Left forelimb (tissue), 1 donor: ENCODE data around the gene ERN1.

Experiments
- DNase-seq: peaks from one replicate; pipeline ENCODE4 v3.0.0-alpha.2; 2018; ENCODE audit warnings: low spot score

ERN1 gene

DNA sequence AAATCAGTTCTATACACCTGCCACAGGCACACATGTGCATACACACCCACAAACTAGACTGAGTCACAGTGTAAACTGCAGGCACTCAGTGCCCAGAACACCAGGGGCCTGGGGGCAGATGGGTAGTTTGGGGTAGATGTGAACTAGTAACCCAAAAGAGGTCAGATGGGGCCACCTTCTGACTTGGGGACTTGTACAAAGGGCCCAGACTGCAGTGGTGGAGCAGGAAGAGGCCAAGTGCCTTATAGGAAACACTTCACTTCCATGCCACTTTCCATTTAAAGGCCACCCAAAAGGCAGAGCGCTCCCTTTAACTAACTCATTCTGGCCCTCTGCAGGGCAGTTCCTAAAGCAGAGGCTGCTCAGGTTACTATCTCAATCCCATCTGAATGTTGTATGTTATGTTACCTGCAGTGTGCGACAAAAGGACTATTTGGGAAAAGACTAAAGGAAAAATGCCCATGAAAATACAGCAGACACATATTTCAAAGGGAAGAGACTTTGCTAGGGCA is 27.8 kb upstream of the ERN1 start:
- DNase-seq, result no peak

DNA sequence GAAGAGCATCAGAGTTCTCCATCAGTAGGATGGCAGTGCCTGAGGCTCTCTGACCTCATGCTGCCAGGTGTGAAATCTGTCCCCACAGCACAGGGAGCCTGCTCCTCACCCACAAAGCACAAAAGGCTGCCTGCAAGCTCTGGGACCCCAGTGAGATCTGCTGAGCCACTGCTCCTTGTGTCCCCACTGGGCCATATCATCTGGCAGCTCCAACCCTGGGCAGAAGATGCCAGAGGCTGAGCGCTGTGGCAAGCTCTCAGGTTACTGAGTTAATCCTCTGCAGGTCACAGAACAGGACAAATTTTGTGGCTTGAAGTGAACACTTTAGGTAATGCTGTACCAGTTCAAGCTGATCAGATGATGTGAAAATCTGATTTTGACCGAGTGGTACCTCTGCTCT is 26.7 kb upstream of the ERN1 start:
- no peak for DNase-seq

DNA sequence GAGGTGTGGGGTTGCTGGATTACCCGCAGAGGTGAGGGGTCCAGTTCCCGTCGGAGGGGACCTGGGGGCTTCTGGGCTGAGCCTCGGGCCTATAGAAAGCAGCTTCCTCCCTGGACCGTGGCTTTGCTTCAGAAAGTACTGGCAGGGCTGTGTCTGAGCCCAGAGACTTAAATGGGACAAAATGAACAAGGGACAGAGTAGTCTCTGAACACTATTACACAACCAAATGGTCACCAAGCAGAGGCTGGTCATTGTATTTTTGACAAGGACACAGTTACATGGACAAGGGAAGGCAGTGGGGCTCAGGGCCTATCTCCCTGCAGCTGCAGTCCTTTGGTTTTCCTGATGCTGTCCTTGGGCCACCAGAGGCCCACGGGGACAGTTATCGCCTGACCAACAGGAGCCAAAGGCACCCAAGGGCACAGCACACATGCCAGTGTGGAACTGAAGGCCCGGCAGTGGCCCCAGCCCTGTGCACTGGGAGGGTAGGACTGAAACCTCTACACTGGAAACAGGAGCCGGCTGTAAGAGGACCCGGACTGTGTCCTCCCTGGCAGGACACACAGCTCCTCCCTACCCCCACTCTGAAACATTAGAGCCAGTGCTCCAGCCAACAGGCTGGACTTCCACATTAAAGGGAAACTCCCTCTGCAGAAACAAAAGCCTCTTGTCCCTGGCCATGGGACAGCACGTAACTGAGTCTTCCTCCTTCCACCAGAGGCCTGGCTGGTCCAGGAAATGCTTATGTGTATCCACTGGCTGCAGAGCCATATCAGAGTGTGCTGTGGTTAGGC is 26.0 kb upstream of the ERN1 start:
- DNase-seq, result no peak

DNA sequence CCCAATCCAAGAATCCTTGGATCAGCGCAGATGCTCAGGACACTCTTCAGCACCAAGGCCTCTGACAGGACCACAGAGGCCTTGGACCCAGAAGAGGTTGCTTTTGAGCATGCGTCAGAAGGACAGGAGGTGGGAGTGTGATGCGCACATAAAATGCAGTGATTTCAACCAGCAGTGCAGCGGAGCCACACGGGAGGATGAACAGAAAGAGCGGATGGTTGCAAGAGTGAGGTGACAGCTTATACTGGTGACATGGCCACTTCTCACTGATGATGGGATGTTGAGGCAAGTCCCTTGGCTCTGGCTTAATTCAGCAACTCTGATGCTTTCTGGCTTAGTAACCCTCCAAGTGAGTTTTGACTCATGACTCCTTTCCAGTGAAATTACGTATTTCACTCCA is 25.2 kb upstream of the ERN1 start:
- DNase-seq, result no peak

DNA sequence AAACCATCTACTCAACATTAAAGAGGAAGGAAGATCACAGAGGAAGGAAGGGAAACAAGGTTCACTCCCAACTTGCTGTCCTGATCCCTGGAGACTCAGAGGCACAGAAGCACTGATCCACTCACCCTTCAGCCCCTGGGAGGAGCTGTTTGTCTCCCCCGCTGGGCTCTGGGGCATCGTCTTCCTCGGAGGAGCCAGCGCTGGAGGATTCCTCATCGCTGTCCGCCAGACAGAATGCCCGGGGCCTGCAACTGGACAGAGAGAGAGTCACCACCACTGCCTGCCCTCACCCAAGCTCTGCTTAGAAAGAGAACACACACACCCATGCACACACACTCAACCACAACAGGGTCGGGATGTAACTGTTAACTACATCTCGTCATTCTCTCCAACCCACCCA is 24.8 kb upstream of the ERN1 start:
- no peak for DNase-seq

DNA sequence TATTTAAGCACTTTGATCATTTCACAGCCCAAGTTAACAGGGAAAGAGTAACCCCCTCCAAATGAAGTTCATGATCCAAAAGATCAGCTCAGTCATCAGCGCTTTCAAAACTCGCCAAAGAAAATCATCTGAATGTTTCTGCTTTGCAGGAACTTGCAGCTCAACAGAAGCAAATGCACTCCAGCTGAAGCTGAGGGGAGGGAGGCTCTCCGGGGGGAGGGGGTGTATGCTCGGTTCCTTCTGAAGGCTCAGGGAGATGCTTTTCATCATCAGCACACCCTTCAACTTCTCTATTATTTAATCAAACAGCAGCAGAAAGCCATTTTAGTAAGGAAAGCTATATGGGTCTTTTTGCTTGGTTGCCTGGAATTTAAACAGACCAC is 24.4 kb upstream of the ERN1 start:
- DNase-seq, result no peak

DNA sequence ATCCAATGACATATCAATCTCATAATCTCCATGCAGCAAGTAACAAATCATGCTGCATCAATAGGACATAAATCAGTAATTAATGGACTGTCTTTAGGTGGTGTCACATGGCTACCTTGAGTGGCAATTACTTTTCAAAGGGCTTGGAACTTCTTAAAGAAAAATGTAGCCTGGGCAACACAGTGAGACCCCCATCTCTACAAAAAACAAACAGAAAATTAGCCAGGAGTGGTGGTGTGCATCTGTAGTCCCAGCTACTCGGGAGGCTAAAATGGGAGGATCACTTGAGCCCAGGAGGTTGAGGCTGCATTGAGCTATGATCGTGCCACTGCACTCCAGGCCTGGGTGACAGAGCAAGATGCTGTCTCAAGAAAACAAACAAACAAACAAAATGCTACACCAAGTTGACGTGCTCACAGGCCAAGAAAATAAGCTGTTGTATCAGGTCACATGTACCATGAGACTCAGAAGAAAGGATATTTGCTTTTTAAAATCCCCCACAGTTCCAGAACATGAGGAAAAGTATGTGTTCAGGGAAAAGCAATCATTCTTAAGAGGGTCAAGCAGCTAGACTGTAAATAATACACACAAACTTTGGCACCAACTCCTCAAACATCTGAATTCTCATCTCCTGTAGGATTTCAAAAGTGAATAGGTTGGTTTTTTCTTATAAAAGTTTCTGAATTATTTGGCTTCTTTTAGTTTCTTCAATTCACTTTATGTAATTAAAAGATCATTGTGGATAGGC is 23.8 kb upstream of the ERN1 start:
- no peak for DNase-seq

DNA sequence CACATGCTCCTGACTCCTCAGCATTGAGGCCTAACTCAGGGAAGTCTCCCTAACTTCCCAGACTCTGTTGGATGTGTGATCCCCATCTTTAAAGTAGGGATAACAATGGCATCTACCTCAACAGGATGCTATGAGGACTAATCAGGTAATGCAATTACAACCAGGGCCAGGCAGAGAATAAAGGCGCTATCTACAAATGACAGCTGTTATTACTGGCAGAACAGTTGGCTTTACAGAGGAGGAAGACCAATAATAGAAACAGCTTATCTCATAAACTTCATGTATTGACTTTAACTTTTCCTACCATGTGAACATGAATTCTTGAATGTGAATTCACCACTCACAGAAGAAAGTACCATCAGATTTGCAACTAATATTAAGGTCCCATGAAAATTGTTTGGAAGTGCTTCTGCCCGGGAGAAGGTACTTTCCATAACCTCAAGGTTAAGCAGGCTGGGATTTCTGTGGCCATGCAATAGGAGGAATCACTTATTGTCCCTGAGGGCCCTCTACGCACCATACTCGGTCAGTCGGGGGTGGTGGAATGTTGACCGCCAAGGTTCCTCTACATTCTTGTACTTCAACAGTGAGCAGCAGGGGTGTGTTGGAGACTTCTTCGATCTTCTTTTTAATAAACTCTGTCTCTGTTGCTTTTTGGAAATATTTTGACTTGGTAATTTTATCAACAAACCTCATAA is 22.6 kb upstream of the ERN1 start:
- DNase-seq, result no peak

DNA sequence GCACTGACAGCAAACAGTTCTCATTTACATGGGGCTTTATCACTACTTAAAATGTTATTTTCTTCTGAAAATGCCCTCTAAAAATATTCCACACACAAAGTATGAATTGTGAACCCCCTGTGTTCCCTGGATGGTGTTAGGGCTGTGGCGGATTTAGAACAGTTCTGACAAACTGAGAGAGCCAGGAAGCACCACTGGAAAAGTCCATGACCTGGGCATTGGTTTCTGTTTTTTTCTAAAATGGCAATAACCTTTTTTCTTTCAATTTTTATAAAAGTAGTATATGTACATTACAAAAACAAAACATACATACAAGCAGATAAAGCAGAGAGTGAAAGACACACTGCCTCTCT is 21.0 kb upstream of the ERN1 start:
- DNase-seq, result no peak

DNA sequence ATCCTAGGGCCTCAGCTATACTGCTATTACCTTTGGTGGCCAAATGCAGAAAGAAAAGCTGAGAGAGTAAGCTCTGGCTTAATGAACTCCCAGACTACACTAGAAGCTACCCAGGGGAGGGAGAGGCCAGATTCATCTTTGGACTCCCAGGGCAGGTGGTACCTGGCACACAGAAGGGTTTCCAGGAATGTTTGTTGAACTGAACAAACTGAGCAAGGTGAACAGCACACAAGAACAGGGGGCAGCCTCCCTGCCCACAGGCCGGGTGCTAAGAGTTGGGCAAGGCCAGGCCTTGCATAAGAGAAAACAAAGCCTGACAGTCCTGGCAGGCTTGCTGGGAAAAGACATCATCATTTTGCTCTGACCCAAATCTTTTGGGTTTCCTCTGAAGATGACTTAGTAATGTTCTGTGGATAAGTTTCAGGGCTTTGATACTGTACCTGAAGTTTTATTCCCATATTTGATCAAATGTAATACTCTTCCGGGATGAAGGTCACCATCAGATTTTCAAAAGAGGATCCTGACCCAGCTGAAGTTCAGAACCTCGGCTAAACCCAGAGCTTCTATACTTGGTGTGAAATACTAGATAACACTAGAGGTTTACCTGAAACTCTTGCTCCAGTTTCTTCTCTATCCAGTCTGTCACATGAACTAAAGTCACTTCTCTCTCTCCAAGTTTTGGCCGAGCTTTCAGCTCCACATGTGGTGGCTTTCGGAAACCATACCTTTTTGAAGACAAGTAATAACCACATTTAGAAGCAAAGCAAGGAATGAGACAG is 20.5 kb upstream of the ERN1 start:
- no peak for DNase-seq

DNA sequence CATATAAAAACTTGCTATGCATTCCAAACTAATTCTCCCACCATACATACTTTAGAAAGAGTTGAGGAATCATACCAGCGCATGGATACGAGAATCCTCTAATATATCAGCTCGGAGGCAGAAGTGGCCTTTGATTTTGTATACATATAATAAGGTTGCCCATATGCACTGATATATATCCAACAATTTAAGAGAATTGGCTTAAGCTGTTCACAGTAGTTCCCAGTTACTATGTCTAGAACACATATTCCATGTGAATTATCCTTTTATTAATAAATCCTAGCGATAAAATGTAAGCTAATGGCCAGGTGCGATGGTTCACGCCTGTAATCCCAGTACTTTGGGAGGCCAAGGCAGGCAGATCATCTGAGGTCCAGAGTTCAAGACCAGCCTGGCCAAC is 19.3 kb upstream of the ERN1 start:
- no peak for DNase-seq

DNA sequence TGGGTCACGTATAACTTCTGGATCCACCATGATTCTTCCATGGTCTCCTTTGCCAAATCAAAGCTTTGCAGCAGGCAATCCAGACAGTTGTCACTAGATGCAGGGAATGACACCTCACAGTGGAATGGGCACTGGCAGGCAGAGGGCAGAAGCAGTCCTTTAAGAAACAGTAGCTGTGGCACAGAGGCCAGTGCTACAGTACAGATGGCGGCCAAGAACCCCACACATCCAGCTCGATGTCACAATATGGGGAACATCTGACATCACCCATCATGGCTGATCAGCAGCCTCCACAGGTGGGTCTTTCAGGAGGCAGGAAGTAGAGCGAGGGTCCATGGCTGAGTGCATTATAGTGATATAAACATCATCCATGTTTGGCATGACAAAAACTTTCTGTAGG is 18.8 kb upstream of the ERN1 start:
- no peak for DNase-seq

DNA sequence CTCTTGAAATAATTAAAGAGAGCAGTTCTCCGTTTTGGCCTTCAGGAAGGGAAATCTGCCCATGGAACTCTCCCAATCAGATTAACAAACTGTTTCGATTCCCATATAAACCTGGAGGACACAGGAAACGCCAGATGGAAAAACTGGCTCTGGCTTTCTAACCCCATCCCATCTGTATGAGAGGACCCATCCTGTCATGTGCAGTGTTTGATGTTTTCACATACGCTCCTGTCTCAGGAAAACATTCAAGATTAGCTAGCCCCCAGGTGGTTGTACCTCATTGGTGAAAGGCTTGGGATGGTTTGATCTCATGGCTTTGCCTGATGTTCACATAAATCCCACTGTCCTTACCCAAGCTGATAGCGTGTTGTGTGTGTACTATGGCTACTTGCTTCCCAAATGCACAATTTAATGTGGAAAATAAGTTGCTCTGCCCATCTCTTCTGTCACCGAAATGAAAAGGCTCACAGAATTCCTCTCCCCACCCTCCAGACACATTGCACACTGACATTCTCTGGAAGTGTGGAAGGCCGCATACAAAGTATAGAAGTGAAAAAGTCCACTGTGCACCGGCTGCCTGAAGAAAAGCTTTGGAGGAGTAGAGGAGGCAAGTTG is 18.2 kb upstream of the ERN1 start:
- DNase-seq, result no peak

DNA sequence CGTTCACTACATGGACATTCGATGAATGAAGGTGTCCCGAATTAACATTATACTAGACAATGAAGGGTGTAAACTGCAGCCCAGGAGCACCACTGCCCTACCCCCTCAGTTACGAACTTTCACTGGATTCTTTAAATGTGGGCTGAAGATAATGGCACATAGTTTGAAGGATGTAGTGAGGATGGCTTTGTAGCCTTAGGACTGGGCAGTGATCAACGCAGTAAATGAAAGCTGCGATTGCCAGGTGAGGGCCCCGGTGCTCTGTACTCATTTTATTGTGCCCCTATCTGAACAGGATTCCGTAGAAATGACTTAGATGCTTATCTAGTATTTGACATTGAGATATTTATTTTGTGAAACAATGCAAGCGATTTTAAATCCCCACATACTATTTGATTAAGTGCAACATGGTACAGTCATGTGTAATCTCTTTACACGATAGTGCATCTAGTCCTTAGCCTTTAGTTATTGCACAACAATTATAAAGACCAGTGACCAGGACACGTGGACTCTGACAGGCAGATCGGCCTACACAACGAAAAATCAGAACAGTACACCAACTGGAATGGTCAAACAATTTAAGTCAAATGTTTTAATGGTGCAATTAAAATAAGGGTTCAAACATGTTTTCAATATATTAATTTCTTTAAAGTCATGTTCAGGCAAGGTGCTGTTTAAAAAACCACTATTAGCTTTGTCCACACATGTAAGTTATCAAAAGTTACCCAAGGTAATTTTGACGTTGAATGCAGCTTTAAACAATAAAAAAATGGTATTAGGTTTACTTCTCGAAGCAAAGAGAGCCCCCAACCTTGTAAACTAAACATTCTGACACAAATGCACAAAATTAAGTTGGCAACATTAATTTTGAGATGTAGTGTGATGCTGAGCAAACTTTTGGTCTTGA is 17.4 kb upstream of the ERN1 start:
- no peak for DNase-seq

DNA sequence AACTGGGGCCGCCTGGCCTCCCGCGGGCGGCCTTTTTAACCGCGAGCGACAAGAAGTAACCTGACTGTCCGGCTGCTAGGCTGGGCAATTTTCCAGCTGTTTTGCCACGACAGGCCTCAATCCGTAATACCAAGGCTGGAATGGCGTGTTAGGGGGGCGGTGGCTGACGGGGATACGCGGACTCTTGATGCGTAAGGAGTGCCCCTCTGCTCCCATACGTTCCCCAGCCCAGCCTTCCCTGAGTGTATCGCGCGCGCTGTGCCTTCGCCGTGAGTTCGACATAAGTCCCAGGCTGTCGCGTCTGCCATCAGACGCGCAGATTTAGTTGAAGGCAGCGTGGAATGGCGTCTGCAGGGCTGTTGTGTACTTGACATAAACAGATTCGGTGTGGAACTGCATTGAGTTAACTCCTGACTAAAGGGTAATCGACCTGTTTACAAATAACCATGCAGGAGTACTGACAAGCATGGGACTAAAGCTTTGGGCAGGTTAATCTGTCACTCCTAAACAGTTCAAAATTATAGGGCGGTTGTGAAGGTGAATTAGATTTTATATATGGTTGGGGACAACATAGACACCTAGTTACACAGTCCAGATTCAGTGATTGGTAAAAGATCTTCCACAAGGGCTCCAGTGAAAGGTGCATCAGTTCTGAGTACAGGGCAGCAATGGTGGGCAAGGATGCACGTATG is 16.6 kb upstream of the ERN1 start:
- peak; percentile 76 for DNase-seq

DNA sequence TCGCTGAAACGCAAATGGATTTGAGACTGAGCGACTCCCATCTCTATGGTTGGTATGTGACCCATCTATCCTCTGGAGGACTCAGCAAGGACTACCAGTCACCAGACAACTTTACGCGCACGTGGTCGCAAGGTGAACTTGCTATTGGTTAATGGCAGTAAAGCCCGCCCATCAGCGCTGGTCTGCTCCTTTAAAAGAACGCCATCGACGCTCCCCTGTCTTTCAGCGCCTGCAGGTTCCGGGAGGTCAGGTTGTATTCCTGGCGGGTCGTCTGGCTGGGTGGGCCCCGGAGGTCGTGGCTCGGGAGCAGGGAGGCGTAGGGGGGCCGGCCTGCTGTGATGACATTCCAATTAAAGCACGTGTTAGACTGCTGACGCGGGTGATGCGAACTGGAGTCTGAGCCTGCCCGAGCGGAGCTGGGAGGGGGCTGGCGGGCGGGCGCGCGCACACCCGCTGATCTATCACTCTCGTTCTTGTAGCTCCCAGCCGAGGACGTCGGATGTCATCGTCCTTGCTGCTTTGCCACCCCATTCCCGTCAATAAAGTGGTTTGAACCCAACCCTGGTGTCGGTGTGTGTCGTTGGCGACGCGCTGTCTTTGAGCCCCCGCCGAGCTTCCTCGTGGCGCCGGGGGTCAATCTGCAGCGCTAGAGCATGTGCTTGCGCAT is 15.9 kb upstream of the ERN1 start:
- peak; percentile 94 for DNase-seq

DNA sequence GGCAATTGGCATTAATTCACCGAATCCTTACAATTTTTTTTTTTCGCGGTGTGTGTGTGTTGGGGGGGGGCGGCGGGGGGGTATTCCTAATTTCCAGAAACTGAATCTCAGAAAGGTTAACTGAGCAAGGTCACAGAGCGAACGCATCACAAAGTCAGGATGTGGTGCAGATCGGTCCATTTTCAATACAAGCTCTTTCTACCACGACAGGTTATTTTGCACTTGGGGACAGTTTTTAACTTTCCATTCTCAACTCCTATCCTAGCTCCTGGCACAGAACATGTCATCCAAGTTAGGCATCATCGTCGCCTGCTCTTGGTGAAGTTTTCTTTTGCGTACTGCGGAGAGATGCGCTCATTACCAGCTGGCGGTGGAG is 15.4 kb upstream of the ERN1 start:
- no peak for DNase-seq

DNA sequence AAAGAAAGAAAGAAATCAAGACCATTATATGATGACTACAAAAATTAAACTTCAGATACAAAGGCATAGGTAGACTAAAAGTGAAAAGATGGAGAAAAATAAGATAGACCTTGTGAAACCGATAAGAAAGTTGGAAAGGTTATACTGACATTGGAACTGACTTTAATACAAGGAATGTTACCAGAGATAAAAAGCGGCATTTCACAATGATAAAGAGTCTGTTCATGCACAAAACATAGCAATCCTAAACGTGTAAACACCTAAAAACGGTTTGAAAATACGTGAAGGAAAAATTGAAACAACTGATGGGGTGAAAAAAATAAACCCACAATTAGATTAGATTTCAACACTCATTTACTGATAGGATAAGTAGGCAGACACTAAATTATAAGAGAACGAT is 9.6 kb upstream of the ERN1 start:
- DNase-seq, result no peak

DNA sequence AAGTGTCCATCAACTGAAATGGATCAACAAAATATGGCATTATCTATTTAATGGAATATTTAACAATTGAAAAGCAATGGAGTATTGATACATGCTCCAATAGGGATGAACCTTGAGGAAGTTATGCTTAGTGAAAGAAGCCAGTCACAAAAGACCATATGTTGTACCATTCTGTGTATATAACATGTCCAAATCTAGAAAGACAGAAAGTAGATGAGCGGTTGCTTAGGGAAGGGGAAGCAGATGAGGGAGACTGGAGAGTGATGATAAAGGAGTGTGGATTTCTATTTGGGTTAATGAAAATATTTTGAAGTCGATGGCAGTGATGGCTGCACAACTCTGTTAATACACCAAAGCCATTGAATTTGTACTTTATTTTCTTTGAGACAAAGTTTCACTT is 8.5 kb upstream of the ERN1 start:
- no peak for DNase-seq

DNA sequence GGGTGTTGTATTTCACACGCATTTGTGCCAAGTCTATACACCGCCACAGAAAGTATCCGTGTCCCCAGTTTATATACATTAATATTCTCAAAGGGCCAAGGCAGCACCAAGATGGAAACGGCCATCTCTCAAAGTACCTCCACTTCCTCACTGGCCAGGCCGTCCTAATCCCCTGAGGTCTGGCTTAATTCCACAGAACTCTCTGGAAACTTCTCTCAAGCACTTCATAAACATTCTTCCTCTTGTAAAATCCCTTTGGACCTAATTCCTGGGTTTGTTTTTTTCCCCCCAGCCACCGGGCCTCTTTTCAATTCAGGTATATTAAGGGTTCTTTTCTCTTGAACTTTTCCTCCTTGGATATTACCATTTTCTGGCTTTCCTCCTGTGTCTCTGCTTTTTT is 5.1 kb upstream of the ERN1 start:
- DNase-seq, result no peak
